Panc1 (cell line): ENCODE measurements around the gene CUL1.

Source experiments
- CTCF ChIP-seq: fragments of 450-650 bp; IDR thresholded peaks from 2 replicates; pipeline ENCODE4 v1.5.1; 2017; ENCODE audit warnings: mild to moderate bottlenecking
- POLR2AphosphoS5 ChIP-seq: IDR thresholded peaks from 2 replicates; pipeline ENCODE4 v1.6.1; 2012; ENCODE audit warnings: mild to moderate bottlenecking, low read depth, low read length, moderate library complexity
- SIN3A ChIP-seq: IDR thresholded peaks from 2 replicates; pipeline ENCODE4 v1.6.1; 2012; ENCODE audit warnings: low read depth, mild to moderate bottlenecking, low read length, moderate library complexity, borderline replicate concordance; ENCODE audit not compliant: insufficient read depth

GRCh38 chr7:148674689-148675088, 24.0 kb upstream of the CUL1 start:
- TF ChIP-seq SIN3A (no peak), CTCF (no peak), POLR2AphosphoS5 (no peak)
